D721Med (cell line): ENCODE data around the gene SAA4.
"Not testable (repeated sequence)": the region's sequence is repeated elsewhere in the genome, so short reads cannot be mapped to it uniquely, and the experiment has no call there.

Experiments
- DNase-seq: peaks from one replicate; pipeline ENCODE4 v3.0.0; 2011; ENCODE audit warnings: low spot score; ENCODE audit not compliant: insufficient read length
- FAIRE-seq: peaks from 2 replicates; lab custom pipeline; 2011; peaks lifted over from hg19 to GRCh38; lab: Jason Lieb, UNC
- TF ChIP-seq, protein P1 (sequence below): IDR thresholded peaks from 2 replicates; pipeline ENCODE4 v1.5.1; 2012; ENCODE audit warnings: mild to moderate bottlenecking, control low read depth; ENCODE audit not compliant: insufficient read depth; ENCODE audit errors: missing control alignments

Gene SAA4

DNA sequence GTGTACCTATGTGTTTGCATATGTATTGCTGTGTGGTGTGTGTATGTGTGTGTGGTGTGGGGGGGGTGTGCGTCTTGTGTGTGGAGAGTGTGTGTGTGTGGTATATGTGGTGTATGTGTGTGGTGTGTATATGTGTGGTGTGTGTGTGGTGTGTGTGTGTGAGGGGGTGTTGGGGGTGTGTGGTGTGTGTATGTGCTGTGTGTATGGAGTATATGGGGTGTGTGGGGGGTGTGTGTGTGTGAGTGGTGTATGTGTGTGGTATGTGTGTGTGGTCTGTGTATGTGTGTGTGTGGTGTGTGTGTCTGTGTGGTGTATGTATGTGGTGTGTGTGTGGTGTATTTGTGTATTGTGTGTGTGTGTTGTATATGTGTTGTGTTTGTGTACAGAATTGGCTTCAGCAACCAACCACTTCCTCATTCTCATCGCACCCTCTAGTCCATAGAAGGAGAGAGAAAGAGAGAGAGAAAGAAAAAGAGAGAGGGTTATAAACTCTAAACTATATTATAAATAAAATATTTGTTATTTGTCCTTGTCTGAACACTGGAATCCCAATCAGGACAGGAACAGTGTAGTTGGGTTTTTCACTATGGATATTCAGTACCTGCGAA, 13.7 kb downstream of the SAA4 start:
- TF ChIP-seq, protein P1, sequence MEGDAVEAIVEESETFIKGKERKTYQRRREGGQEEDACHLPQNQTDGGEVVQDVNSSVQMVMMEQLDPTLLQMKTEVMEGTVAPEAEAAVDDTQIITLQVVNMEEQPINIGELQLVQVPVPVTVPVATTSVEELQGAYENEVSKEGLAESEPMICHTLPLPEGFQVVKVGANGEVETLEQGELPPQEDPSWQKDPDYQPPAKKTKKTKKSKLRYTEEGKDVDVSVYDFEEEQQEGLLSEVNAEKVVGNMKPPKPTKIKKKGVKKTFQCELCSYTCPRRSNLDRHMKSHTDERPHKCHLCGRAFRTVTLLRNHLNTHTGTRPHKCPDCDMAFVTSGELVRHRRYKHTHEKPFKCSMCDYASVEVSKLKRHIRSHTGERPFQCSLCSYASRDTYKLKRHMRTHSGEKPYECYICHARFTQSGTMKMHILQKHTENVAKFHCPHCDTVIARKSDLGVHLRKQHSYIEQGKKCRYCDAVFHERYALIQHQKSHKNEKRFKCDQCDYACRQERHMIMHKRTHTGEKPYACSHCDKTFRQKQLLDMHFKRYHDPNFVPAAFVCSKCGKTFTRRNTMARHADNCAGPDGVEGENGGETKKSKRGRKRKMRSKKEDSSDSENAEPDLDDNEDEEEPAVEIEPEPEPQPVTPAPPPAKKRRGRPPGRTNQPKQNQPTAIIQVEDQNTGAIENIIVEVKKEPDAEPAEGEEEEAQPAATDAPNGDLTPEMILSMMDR, result no peak
- FAIRE-seq (peak; percentile 55), DNase-seq (no peak)

DNA sequence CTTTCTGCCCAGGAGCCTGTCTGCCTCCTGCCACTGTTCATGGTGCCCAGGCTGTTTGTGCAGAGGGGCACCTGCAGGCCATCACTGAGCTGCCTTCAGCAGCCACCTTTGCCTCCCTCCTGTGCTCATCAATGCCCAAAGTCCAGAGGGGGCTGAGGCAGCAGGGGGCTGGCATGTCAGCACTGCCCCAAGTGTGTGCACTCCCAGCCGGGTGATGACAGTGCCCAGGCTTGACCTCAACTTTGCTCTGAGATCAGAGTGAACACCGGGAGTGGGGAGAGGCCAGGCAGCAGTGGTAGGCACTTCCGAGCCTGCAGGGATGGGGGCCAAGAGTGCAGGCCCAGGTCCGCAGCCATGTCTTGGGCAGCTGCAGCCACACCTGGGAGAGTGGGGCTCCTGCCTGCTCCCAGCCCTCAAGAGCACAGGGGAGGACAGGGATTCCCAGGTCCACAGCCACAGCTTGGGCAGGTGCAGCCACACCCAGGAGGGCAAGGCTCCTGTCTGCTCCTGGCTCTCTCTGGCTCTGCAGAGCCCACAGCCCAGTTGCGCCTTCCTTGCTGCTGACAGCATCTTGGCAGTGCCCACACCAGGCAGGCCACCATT, 15.2 kb downstream of the SAA4 start:
- FAIRE-seq (no peak), DNase-seq (no peak)
- TF ChIP-seq, protein P1, result no peak

DNA sequence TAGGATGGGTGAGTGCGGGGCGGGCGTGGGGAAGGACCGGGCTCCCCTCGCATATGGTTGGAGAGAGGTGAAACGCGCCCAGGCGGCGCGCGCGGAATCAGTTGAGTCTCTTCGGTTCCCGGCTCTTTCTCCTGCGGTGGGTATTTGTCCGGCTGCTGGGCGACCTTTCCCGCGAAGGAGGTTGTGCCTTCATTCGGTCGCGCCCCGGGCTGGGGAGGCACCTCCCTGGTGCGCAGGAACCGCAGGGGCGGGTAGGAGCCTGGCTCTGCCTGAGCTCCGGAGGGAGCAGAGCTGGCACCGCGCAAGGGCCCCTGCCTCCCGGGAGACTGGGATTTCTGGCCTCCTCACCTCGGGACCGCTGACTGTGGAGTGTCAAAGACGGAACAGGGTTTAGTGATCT, 27.5 kb downstream of the SAA4 start:
- FAIRE-seq (no peak), DNase-seq (no peak)
- TF ChIP-seq, protein P1, result no peak

DNA sequence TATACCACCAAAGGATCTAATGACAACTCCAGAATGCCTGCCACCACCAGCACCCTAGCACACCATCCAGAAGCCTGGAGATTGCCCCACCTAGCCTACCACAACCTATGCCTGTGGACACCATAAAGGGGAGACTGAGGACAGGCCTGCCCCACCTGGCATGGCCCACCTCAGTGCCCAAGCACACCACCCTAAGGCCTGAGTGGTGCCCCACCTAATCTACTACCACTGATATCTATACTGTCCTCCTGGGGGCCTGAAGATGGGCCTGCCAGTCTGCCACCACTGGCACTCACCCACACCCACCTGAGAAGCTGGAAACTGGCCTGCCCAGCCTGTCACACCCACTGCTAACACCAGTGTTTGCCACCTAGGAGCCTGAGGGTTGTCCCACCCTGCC, 31.8 kb downstream of the SAA4 start:
- FAIRE-seq (no peak), DNase-seq (no peak)
- TF ChIP-seq, protein P1, result no peak

DNA sequence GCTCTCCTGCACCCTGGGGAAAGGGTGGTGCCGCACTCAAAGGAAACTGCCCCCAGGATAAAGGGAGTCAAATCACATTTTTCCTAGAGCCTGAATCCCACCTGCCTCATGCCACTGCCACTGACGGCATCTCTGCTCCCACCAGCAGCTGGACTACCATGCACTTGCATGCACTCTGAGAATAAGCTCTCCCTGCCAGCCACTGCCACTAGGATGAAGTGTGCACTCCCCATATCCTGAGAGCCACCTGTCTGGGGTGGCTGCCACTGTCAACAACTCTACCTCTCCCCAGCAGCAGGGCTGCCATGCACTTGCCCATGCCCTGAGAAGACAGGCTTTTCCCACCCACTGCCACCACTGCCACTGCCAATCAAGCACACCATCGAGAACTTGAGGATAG, 32.4 kb downstream of the SAA4 start:
- no peak for DNase-seq
- no peak for FAIRE-seq

GRCh38 chr11:18203723-18204122, 32.9 kb downstream of the SAA4 start:
- no peak for FAIRE-seq

More for the DNA sequence above, 32.4 kb downstream of the SAA4 start:
- TF ChIP-seq, protein P1, result no peak

GRCh38 chr11:18197738-18198137, 38.9 kb downstream of the SAA4 start:
- FAIRE-seq, DNase-seq: not testable (repeated sequence)

More at GRCh38 chr11:18203723-18204122, 32.9 kb downstream of the SAA4 start:
- peak; percentile 47 for DNase-seq
- TF ChIP-seq, protein P1, result peak; percentile 52
